ENCODE data around the gene RGS1. TPM values are rescaled to one million over a fixed set of nuclear protein-coding genes. Genes with fewer than 3 reads are reported as not detected.
"Not testable (repeated sequence)": the region's sequence is repeated elsewhere in the genome, so short reads cannot be mapped to it uniquely, and the experiment has no call there.

Gene RGS1
- total and polyA plus RNA-seq, 9 of the 15 experiments (the other 6 are each of a cell fraction or from before 2014, with no cell fraction given): not detected

GRCh38 chr1:192529811-192530210 lies 45.8 kb upstream of the RGS1 start (continued):
- TF ChIP-seq, protein P1, sequence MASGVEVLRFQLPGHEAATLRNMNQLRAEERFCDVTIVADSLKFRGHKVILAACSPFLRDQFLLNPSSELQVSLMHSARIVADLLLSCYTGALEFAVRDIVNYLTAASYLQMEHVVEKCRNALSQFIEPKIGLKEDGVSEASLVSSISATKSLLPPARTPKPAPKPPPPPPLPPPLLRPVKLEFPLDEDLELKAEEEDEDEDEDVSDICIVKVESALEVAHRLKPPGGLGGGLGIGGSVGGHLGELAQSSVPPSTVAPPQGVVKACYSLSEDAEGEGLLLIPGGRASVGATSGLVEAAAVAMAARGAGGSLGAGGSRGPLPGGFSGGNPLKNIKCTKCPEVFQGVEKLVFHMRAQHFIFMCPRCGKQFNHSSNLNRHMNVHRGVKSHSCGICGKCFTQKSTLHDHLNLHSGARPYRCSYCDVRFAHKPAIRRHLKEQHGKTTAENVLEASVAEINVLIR (CRISPR knock-in tag; IDR thresholded peaks at IDR 0.05): no peak
- TF ChIP-seq, protein P2, sequence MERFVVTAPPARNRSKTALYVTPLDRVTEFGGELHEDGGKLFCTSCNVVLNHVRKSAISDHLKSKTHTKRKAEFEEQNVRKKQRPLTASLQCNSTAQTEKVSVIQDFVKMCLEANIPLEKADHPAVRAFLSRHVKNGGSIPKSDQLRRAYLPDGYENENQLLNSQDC (CRISPR knock-in tag; IDR thresholded peaks at IDR 0.05): no peak
- TF ChIP-seq CBFA2T2 (conservative IDR thresholded peaks at IDR 0.05) (no peak), RCOR1 (IDR thresholded peaks at IDR 0.05; ENCODE audit: borderline replicate concordance in 1 of 2, low read depth in 2 of 2, low read length in 2 of 2) (no peak)

DNA sequence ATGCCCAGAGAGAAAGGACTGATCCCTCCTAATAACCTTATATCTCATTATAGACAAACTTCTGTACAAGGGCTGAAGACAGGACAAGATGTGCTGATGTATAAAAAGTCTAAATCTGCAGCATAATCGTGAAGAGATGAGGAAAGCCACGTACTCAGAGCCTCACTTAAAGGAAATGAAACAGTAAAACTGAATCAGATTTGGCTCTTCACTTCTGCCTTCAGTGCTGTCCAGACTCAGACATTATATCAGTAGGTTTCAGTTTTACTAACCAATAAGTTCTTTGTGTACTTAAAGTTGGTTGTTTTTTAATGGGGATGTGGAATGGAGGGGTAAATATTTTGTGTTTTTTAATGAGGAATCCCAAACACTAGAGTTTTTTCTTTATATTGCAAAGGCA lies 45.3 kb upstream of the RGS1 start:
- 0% methylated on average over 2 of the region's 2 CpGs for WGBS (ENCODE audit: insufficient coverage, low coverage, missing lambda C conversion rate)
- no peak overlapping the region for H3K4me2 ChIP-seq (ENCODE audit: insufficient read depth, low read length)
- no peak for FAIRE-seq

DNA sequence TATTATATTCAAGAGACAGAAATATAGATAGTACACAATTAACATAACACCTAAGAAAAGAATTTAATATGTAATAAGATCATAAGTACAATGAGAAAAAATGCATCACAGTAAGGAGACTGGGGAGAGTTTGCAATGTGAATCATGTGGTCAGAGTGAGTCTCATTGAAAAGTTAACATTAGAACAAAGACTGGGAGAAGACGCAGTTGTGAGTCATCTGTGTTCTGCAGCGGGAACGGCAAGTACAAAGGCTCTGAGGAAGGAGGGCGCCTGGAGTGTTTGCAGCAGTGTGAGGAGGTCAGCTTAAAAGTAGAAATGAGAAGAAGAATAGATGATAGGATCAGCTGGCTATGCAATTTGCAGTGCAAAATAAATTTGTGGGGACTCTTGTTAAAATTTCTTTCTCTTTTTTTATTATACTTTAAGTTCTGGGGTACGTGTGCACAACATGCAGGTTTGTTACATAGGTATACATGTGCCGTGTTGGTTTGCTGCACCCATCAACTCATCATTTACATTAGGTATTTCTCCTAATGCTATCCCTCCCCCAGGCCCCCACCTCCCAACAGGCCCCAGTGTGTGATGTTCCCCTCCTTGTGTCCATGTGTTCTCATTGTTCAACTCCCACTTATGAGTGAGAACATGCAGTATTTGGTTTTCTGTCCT lies 44.4 kb upstream of the RGS1 start:
- H3K4me3 ChIP-seq; H4K20me1 ChIP-seq (replicated peaks; ENCODE audit: control insufficient read depth, insufficient read depth, low read length); H3K9me1 ChIP-seq (ENCODE audit: control insufficient read depth, insufficient read depth, low read length); H3K36me3 ChIP-seq (ENCODE audit: control insufficient read depth, insufficient read depth, low read length); CTCF ChIA-PET (ENCODE audit: low intra/inter-chr PET ratio); intact Hi-C loops (cut with micrococcal nuclease); DNase-seq (ENCODE audit: extremely low read depth in 1 of 4, low spot score in 3 of 4); FAIRE-seq; H2AFZ ChIP-seq (ENCODE audit: low read depth, low read length); POLR2A ChIA-PET; H3K9ac ChIP-seq (ENCODE audit: insufficient read depth in 1 of 2, low read depth in 2 of 2, low read length in 2 of 2); ATAC-seq; H3K27me3 ChIP-seq (ENCODE audit: control insufficient read depth in 2 of 2, insufficient read depth in 2 of 2, low read length in 2 of 2); in situ Hi-C loops (cut with MboI); H3K4me2 ChIP-seq (ENCODE audit: insufficient read depth, low read length); H3K79me2 ChIP-seq (ENCODE audit: control insufficient read depth, insufficient read depth, low read length); H3K4me1 ChIP-seq (replicated peaks in 1 of 2; ENCODE audit: control insufficient read depth in 2 of 2, insufficient read depth in 2 of 2, low read length in 2 of 2); BruUV-seq (replicated peaks); H3K9me3 ChIP-seq (replicated peaks; ENCODE audit: control insufficient read depth, insufficient read depth, low read depth, low read length); H3K27ac ChIP-seq (ENCODE audit: extremely low read depth, low read depth, low read length): not testable (repeated sequence)
- WGBS (ENCODE audit: insufficient coverage, low coverage, missing lambda C conversion rate): 2% methylated on average over 5 of the region's 6 CpGs

More for the DNA sequence above, 45.3 kb upstream of the RGS1 start:
- in situ Hi-C loops (cut with MboI) (no loop called here), intact Hi-C loops (cut with micrococcal nuclease) (no loop called here)
- Histone ChIP-seq H3K27ac (ENCODE audit: extremely low read depth, low read depth, low read length) (no peak overlapping the region), H3K9me1 (ENCODE audit: control insufficient read depth, insufficient read depth, low read length) (no peaks in the 10 kb centered on the region), H3K27me3 (ENCODE audit: control insufficient read depth in 2 of 2, insufficient read depth in 2 of 2, low read length in 2 of 2) (no peaks in the 10 kb centered on the region), H3K4me3 (no peak overlapping the region), H3K79me2 (ENCODE audit: control insufficient read depth, insufficient read depth, low read length) (no peaks in the 10 kb centered on the region), H3K4me1 (replicated peaks in 1 of 2; ENCODE audit: control insufficient read depth in 2 of 2, insufficient read depth in 2 of 2, low read length in 2 of 2) (no peaks in the 10 kb centered on the region), H3K9ac (ENCODE audit: insufficient read depth in 1 of 2, low read depth in 2 of 2, low read length in 2 of 2) (no peak overlapping the region), H4K20me1 (replicated peaks; ENCODE audit: control insufficient read depth, insufficient read depth, low read length) (no peaks in the 10 kb centered on the region), H3K36me3 (ENCODE audit: control insufficient read depth, insufficient read depth, low read length) (no peaks in the 10 kb centered on the region), H2AFZ (ENCODE audit: low read depth, low read length) (no peak overlapping the region), H3K9me3 (replicated peaks; ENCODE audit: control insufficient read depth, insufficient read depth, low read depth, low read length) (no peaks in the 10 kb centered on the region)
- ATAC-seq (no peak), DNase-seq (ENCODE audit: extremely low read depth in 1 of 4, low spot score in 3 of 4) (no peak)
- CTCF ChIA-PET (ENCODE audit: low intra/inter-chr PET ratio): no interaction called here
- TF ChIP-seq EWSR1 (IDR thresholded peaks at IDR 0.05; ENCODE audit: borderline replicate concordance, low read depth, partially characterized antibody) (no peak), ZNF780A (CRISPR knock-in tag; IDR thresholded peaks at IDR 0.05) (no peak), TGIF2 (CRISPR knock-in tag; IDR thresholded peaks at IDR 0.05) (no peak)
- BruUV-seq (replicated peaks): no TSS peak
- POLR2A ChIA-PET: no interaction called here

All from K562 (cell line).